SU-DHL-6 (cell line): ENCODE results near the gene FBXL15.

Source experiments
- EZH2phosphoT487 ChIP-seq: fragments of 200-600 bp; sonication (generic), shearing (Covaris generic); conservative IDR thresholded peaks from 2 replicates; pipeline ENCODE4 v1.6.1; 2018; ENCODE audit warnings: mild to moderate bottlenecking, antibody characterized with exemption, low read length, moderate library complexity, mixed read lengths
- TF ChIP-seq, protein P1 (sequence below): fragments of 200-600 bp; sonication (generic); IDR thresholded peaks from one replicate; pipeline ENCODE4 v1.5.1; 2017; ENCODE audit warnings: antibody characterized with exemption, mild to moderate bottlenecking, low read length, moderate library complexity; ENCODE audit not compliant: insufficient read depth, poor library complexity, severe bottlenecking

- TF ChIP-seq, protein P1, sequence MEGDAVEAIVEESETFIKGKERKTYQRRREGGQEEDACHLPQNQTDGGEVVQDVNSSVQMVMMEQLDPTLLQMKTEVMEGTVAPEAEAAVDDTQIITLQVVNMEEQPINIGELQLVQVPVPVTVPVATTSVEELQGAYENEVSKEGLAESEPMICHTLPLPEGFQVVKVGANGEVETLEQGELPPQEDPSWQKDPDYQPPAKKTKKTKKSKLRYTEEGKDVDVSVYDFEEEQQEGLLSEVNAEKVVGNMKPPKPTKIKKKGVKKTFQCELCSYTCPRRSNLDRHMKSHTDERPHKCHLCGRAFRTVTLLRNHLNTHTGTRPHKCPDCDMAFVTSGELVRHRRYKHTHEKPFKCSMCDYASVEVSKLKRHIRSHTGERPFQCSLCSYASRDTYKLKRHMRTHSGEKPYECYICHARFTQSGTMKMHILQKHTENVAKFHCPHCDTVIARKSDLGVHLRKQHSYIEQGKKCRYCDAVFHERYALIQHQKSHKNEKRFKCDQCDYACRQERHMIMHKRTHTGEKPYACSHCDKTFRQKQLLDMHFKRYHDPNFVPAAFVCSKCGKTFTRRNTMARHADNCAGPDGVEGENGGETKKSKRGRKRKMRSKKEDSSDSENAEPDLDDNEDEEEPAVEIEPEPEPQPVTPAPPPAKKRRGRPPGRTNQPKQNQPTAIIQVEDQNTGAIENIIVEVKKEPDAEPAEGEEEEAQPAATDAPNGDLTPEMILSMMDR = no peak
- TF ChIP-seq EZH2phosphoT487 = no peak
Measured at GRCh38 chr10:102396317-102396650, 24.4 kb upstream of the FBXL15 start.
